Midbrain (tissue), 1 donor: Measurements from ENCODE around the gene MAN1A1.

Experiments used
- DNase-seq: peaks from one replicate; lab custom pipeline; 2025; lab: John Stamatoyannopoulos, UW

The MAN1A1 gene

GRCh38 chr6:119140196-119141140 lies 209.1 kb downstream of the MAN1A1 start:
- DNase-seq: no peak

- DNase-seq: no peak
These were observed 210.5 kb downstream of the MAN1A1 start for GRCh38 chr6:119138906-119139541.

DNA sequence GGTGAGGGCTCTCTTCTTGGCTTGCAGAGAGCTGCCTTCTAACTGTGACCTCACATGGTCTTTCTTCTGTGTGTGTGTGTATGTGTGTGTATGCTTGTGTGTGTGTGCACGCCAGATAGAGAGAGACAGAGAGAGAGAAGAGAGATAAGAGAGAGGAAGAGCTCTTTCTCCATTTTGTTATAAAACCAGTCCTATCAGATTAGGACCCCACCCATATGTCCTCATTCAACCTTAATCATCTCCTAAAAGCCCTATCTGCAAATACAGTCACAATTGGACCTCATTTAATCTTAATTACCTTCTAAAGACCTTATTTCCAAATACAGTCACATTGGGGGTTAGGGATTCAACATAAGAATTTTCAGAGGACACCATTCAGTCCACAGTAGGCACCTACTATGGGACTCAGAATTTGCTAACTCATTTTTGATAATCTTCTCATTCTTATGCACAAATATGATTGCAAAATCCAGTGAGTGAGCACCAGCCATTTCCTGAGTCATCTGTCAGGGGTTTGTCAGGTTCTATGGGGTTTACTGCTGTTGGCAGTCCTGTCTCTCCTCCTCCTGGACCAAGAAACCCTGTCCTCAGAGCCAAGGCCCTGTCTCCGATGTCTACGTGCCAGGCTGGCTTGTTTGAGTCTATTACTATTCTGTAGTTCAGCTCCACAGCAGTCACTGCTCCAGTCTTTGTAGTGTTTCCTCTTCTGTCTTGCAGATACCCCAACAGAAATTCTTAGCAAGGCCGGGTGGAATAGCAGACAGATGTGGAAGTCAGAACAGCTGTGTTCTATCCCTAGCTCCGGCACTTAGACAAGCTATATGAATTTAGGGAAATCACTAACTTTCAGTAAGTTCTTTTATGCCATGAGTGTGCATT lies 212.1 kb downstream of the MAN1A1 start:
- no peak for DNase-seq

DNA sequence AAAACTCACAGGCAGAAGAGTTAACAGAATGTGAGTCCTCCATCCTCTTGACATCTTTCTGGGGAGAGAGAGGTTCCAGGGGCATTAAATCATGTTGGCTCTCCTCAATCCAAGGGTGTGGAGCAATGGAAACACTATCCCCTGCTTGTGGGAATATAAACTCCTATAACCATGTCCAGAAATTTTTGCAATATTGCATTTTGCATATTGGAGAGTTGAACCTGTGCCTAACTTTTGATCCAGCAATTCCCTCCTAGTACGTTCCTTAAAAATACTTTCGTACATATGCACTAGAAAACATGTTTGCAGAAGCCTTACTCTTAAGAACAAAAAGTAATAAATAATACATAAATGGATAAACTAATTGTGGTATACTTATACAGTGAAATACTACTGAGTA lies 214.8 kb downstream of the MAN1A1 start:
- DNase-seq: no peak

GRCh38 chr6:119133400-119133799 lies 216.2 kb downstream of the MAN1A1 start:
- DNase-seq: no peak

GRCh38 chr6:119132261-119132981 lies 217.1 kb downstream of the MAN1A1 start:
- DNase-seq: no peak

- no peak for DNase-seq
These were observed 219.5 kb downstream of the MAN1A1 start for GRCh38 chr6:119129968-119130484.

- DNase-seq: peak; percentile 70
These were observed 220.2 kb downstream of the MAN1A1 start for GRCh38 chr6:119129148-119129967.

DNA sequence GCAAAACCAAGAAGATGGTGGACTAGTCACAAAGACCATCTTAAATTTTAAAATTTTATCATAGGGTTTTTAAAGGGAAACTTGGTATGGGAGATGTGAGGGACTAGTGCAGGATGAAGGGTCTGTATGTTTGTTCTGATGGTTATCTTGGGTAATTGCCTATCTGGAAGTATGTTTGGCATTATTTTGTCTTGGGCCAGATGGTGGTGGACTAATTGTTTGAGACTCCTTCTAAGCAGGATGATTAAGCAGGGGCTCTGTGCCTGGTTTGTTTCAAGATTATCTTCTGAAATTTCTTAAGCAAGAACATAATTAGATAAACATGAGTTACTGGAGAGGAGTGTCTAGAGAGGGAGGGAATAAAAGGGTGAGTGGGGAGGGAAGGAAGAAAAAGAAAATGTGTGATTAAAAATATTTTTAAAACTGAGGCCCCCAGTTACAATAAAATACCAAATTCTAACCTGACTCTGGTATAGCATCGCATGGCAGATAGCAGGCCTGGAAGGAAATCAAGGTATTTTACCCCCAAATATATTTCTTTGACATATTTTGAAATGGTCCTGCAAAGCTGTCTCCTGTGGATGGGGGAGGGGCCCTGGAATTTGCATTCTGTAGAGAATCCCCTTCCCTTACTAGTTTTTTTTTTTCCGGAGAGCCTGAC lies 221.2 kb downstream of the MAN1A1 start:
- no peak for DNase-seq

DNA sequence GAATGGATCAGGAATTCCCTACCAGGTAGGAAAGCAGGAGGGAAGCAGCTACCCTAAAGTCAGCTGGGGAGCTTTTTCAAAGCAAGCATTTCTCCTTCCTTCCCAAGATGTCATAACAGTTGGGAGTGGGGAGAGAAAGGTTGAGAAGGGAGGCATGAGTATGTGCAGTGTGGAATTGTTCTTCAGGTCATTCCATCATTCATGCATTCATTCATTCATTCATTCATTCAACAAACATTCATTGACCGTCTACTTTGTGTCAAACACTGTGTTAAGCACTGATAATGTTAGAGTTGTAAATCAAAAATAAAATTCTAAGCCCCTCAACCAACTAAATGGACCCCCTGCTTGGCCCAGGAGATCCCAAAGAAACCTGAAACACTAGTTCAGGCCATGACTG lies 221.9 kb downstream of the MAN1A1 start:
- no peak for DNase-seq
